Naive thymus-derived CD8-positive, alpha-beta T cell (primary cell): ENCODE measurements around the gene IMMP2L. TPM values are rescaled to one million over a fixed set of nuclear protein-coding genes. Genes with fewer than 3 reads are reported as not detected.
A peak's percentile ranks its signal among the peaks of the same experiment; 100 is the strongest.

ENCODE experiments used
- ATAC-seq, 2 donors: fragments of 150-1000 bp; cut with Tn5 transposase in 1 of 2; sonication (Bioruptor Pico), chemical (Tn5 transposase) in 1 of 2; 1 replicate in 1 of 2; 2 replicates in 1 of 2; pipeline ENCODE4 v1.10.0; 2021; ENCODE audit warnings: mild to moderate bottlenecking in 2 of 2, moderate library complexity in 2 of 2
- POLR2A ChIA-PET: fragments of 350-600 bp; sonication (Branson Sonifier 250); formaldehyde crosslinking; loops from one replicate; lab custom pipeline; 2021; ENCODE audit warnings: antibody characterized with exemption; lab: Charles Lee
- DNase-seq, 10 donors: peaks; one replicate each; pipeline versions ENCODE4 v3.0.0 to v3.0.0-alpha.2; 2020 to 2022
- H3K27ac Mint-ChIP-seq, 10 donors: one replicate each; pipeline ENCODE4 v1.8.0; 2020 to 2022; ENCODE audit warnings: mild to moderate bottlenecking in 10 of 10, mixed read lengths in 10 of 10, moderate library complexity in 4 of 10, inconsistent platforms in 1 of 10
- H3K27me3 Mint-ChIP-seq, 5 donors: one replicate each; pipeline ENCODE4 v1.8.0; 2021 to 2022; ENCODE audit warnings: mixed read lengths in 5 of 5
- H3K36me3 Mint-ChIP-seq, 3 donors: one replicate each; pipeline ENCODE4 v1.8.0; 2020 to 2022; ENCODE audit warnings: mixed read lengths in 3 of 3, mild to moderate bottlenecking in 2 of 3, inconsistent platforms in 1 of 3
- H3K4me1 Mint-ChIP-seq, 4 donors: one replicate each; pipeline ENCODE4 v1.8.0; 2021 to 2022; ENCODE audit warnings: mixed read lengths in 4 of 4
- H3K4me3 Mint-ChIP-seq, 10 donors: one replicate each; pipeline ENCODE4 v1.8.0; 2020 to 2022; ENCODE audit warnings: mild to moderate bottlenecking in 10 of 10, mixed read lengths in 10 of 10, moderate library complexity in 6 of 10, inconsistent platforms in 1 of 10
- H3K9me3 Mint-ChIP-seq, 9 donors: one replicate each; pipeline ENCODE4 v1.8.0; 2020 to 2022; ENCODE audit warnings: mixed read lengths in 9 of 9, mild to moderate bottlenecking in 3 of 9, inconsistent platforms in 1 of 9, moderate library complexity in 1 of 9
- polyA plus RNA-seq, 3 donors: library from polyadenylated mRNA; unstranded; fragments of 300-500 nt; fragmentation: Illumina TruSeq; gene quantifications; one replicate each; pipeline ENCODE4 v1.2.3, GENCODE V29; 2021
- total RNA-seq, 8 experiments: library from RNA in 2 of 8; stranded (reverse) in 2 of 8; gene quantifications; one replicate each; pipeline ENCODE4 v1.2.3 and lab custom pipeline; 2021 to 2026

The IMMP2L gene
- total and polyA plus RNA-seq, 5 experiments from 2014 or later = 17.1 to 29.1 (median 19.6) TPM

DNA sequence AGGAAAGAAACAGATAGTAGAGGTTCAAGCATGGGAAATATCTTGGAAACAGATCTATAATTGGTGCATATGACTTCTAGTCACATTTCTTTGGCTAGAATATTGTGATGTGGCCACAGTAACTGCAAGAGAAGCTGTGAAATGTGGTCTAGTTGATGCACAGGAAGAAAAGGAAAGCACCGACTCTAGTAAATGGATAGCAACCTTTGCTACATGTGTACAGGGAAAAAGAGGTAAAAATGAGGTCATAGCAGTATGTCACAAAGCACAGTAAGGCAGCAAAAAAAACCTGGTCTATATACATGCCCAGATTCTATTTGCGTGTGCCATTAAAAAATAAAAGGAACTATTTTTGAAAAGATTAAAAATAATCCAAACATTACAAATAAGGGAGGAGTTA lies 573.9 kb downstream of the IMMP2L start:
- Mint-ChIP-seq H3K4me3 (peak overlapping the region in 2 of 10 donors; percentile 24 to 30), H3K4me1 (peaks cover 17 to 34% (median 20%) of the 10 kb centered on the region in 4 donors), H3K36me3 (peaks cover 0 to 2% (median 0%) of the 10 kb centered on the region in 3 donors), H3K27me3 (no peaks in the 10 kb centered on the region), H3K9me3 (peaks cover 0 to 3% (median 0%) of the 10 kb centered on the region in 9 donors), H3K27ac (peak overlapping the region in 6 of 10 donors; percentile 1 to 67 (median 34))
- peak in 1 of 2 donors; percentile 93 for ATAC-seq
- POLR2A ChIA-PET = interaction anchor here (0.6 to 1.3 kb wide), 5 partner anchors 8 to 103 kb away, joined by 3 to 4 read pairs (median 3); no protein-coding TSS in a partner anchor
- no peak for DNase-seq

- POLR2A ChIA-PET = interaction anchor here (1.3 to 1.4 kb wide), 2 partner anchors 9 to 96 kb away, joined by 3 read pairs; no protein-coding TSS in a partner anchor
These were observed 575.1 kb downstream of the IMMP2L start for GRCh38 chr7:110987127-110987693.

GRCh38 chr7:110983822-110984456 lies 578.4 kb downstream of the IMMP2L start:
- peaks cover 0 to 2% (median 0%) of the 10 kb centered on the region in 3 donors for H3K36me3 Mint-ChIP-seq
- H3K27me3 Mint-ChIP-seq = no peaks in the 10 kb centered on the region
- H3K4me3 Mint-ChIP-seq = no peak overlapping the region
- H3K4me1 Mint-ChIP-seq = peaks cover 16 to 31% (median 21%) of the 10 kb centered on the region in 4 donors
- POLR2A ChIA-PET = no interaction called here
- no peak overlapping the region for H3K27ac Mint-ChIP-seq
- ATAC-seq (no peak), DNase-seq (no peak)
- H3K9me3 Mint-ChIP-seq = peaks cover 0 to 3% (median 0%) of the 10 kb centered on the region in 9 donors

More at GRCh38 chr7:110987127-110987693, 575.1 kb downstream of the IMMP2L start:
- Mint-ChIP-seq H3K27me3 (no peaks in the 10 kb centered on the region), H3K4me1 (peaks cover 11 to 28% (median 16%) of the 10 kb centered on the region in 4 donors), H3K4me3 (no peak overlapping the region), H3K9me3 (peaks cover 0 to 3% (median 0%) of the 10 kb centered on the region in 9 donors), H3K27ac (no peak overlapping the region), H3K36me3 (peaks cover 0 to 2% (median 0%) of the 10 kb centered on the region in 3 donors)
- no peak for DNase-seq
- no peak for ATAC-seq

DNA sequence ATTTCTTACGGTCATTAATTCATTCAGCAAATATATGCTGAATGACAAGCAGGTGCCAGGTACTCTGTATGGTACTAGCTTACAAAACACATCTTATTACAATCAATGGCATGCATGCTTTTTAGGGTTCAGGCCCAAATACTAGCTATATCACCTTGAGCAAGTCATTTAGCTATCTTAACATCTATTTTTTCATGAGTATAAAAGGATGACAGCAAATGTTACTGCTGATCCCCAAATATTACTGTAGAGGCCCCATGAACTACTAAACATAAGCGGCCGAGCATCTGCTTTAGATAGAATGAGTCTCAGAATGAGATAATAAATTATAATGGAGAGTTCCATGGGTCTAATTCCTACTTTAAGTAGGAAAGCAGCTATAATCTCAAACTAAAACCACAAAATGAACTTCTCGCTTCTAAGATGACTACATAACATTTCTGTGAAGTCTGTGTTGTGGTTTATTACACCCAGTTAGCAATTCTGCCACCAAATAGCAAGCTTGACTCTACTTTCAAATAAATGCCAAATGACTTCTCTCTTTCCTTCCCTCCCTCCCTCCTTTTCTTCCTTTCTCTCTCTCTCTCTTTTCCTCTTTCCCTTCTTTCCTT lies 585.1 kb downstream of the IMMP2L start:
- peak overlapping the region; percentile 38 to 96 (median 80) for H3K27ac Mint-ChIP-seq
- peak; percentile 78 to 91 for ATAC-seq
- peak overlapping the region; percentile 33 to 89 (median 54) for H3K4me3 Mint-ChIP-seq
- no peaks in the 10 kb centered on the region for H3K27me3 Mint-ChIP-seq
- peak in 3 of 10 donors; percentile 17 to 51 (median 48) for DNase-seq
- H3K36me3 Mint-ChIP-seq = no peaks in the 10 kb centered on the region
- peaks cover 18 to 45% (median 38%) of the 10 kb centered on the region in 4 donors for H3K4me1 Mint-ChIP-seq
- H3K9me3 Mint-ChIP-seq = peaks cover 0 to 2% (median 0%) of the 10 kb centered on the region in 9 donors
- POLR2A ChIA-PET = interaction anchor here (0.8 to 1.1 kb wide), 2 partner anchors 13 to 106 kb away, joined by 3 to 4 read pairs; no protein-coding TSS in a partner anchor

GRCh38 chr7:110975486-110975885 lies 586.8 kb downstream of the IMMP2L start:
- peaks cover 16 to 40% (median 36%) of the 10 kb centered on the region in 4 donors for H3K4me1 Mint-ChIP-seq
- POLR2A ChIA-PET = no interaction called here
- no peak overlapping the region for H3K4me3 Mint-ChIP-seq
- no peaks in the 10 kb centered on the region for H3K27me3 Mint-ChIP-seq
- peak overlapping the region in 3 of 10 donors; percentile 2 to 51 (median 48) for H3K27ac Mint-ChIP-seq
- no peaks in the 10 kb centered on the region for H3K36me3 Mint-ChIP-seq
- ATAC-seq = no peak
- peaks cover 0 to 2% (median 0%) of the 10 kb centered on the region in 9 donors for H3K9me3 Mint-ChIP-seq
- no peak for DNase-seq

GRCh38 chr7:110974441-110974840 lies 587.9 kb downstream of the IMMP2L start:
- H3K4me3 Mint-ChIP-seq = no peak overlapping the region
- H3K27me3 Mint-ChIP-seq = no peaks in the 10 kb centered on the region
- H3K27ac Mint-ChIP-seq = peak overlapping the region in 1 of 10 donors; percentile 35
- peaks cover 18 to 40% (median 35%) of the 10 kb centered on the region in 4 donors for H3K4me1 Mint-ChIP-seq
- ATAC-seq (no peak), DNase-seq (no peak)
- H3K36me3 Mint-ChIP-seq = no peaks in the 10 kb centered on the region
- POLR2A ChIA-PET = no interaction called here
- H3K9me3 Mint-ChIP-seq = peaks cover 0 to 2% (median 0%) of the 10 kb centered on the region in 9 donors

DNA sequence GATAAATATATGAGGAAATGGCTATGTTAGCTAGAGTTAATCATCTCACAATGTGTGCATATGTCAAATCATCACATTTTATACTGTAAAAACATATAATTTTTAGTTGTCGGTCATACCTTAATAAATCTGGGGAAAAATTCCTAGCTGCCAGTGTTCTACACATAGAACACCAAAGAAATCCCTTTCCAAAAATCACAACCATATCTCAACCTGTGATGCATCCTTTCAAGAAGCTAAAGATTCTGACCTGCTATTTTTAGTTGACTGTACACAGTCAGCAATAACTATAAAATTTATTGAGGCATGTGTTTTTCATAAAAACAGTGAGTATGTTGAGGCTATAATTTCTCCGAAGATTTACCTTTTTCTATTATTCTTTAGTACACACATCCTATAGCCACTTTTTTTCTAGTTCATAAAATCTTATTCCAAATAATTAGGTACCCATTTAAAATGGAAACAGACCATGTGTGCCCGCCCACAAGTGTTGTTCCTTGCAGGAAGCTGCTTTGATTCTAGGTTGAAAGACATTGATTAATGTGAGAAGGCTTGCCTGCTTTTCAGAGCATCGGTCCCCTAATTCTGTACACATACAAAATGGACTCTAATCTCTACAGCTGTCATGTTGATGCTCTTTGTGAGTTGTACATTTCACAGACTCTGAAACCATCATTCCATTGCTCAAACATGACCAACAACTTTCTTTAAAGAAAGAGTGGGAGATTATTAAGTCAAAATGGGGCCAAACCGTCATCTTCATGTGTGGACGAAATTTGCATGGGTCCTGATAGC lies 588.9 kb downstream of the IMMP2L start:
- POLR2A ChIA-PET = interaction anchor here (1.2 kb wide), 1 partner anchor 20 kb away, joined by 3 read pairs; no protein-coding TSS in a partner anchor

DNA sequence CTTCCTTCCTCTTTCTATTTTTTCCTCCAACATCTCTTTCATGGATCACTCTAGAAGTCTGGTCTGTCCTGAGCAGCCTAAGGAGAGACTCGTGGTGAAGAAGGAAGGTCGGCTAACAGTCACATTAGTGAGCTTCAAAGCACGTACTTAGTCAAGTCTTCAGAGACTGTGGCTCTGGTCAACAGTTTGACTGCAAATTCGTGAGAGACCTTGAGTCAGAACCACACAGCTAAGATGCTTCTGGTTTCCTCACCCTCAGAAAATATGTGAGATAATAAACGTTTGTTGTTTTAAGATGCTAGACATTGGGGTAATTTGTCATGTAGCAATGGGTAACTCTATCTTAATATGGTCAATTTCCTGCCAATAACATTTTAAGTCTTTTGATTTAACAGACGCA lies 597.5 kb downstream of the IMMP2L start:
- Mint-ChIP-seq H3K27ac (peak overlapping the region in 2 of 10 donors; percentile 15 to 16), H3K36me3 (peaks cover 0 to 5% (median 4%) of the 10 kb centered on the region in 3 donors), H3K27me3 (no peaks in the 10 kb centered on the region), H3K4me1 (peaks cover 0 to 11% (median 8%) of the 10 kb centered on the region in 4 donors), H3K9me3 (peaks cover 0 to 9% (median 0%) of the 10 kb centered on the region in 9 donors), H3K4me3 (no peak overlapping the region)
- DNase-seq (no peak), ATAC-seq (no peak)
- POLR2A ChIA-PET = interaction anchor here (0.5 to 1.0 kb wide), 4 partner anchors 13 to 523 kb away, joined by 3 to 4 read pairs (median 3); no protein-coding TSS in a partner anchor

More for the DNA sequence above, 588.9 kb downstream of the IMMP2L start:
- DNase-seq (no peak), ATAC-seq (no peak)
- Mint-ChIP-seq H3K9me3 (peaks cover 0 to 2% (median 0%) of the 10 kb centered on the region in 9 donors), H3K36me3 (no peaks in the 10 kb centered on the region), H3K27ac (no peak overlapping the region), H3K4me3 (no peak overlapping the region), H3K27me3 (no peaks in the 10 kb centered on the region), H3K4me1 (peaks cover 19 to 40% (median 30%) of the 10 kb centered on the region in 4 donors)

- POLR2A ChIA-PET = no interaction called here
- Mint-ChIP-seq H3K36me3 (peaks cover 0 to 7% (median 4%) of the 10 kb centered on the region in 3 donors), H3K9me3 (peaks cover 0 to 13% (median 0%) of the 10 kb centered on the region in 9 donors), H3K4me1 (peaks cover 0 to 19% (median 7%) of the 10 kb centered on the region in 4 donors), H3K27ac (no peak overlapping the region), H3K4me3 (no peak overlapping the region), H3K27me3 (no peaks in the 10 kb centered on the region)
- DNase-seq (no peak), ATAC-seq (no peak)
These were observed 599.5 kb downstream of the IMMP2L start for GRCh38 chr7:110962826-110963225.

DNA sequence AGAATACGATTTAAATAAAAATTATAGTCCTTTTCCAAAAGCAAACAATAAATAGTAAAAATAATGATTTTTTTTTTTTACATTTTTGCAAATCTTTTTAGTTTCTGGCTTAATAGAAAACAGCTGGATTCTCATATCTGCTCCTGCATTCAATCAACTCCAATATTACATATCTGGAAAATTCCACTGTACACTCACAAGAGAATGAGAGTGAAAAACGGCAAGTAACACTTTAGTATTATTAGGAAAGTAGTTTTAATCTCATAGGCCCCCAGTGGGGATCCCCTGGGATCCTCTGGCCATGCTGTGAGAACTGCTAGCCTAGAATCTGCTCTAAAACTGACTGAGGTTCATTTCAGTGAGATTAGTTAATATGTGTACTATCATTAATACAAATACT lies 599.9 kb downstream of the IMMP2L start:
- no peak for DNase-seq
- no peak overlapping the region for H3K4me3 Mint-ChIP-seq
- H3K27me3 Mint-ChIP-seq = no peaks in the 10 kb centered on the region
- POLR2A ChIA-PET = no interaction called here
- H3K4me1 Mint-ChIP-seq = peaks cover 0 to 24% (median 8%) of the 10 kb centered on the region in 4 donors
- H3K27ac Mint-ChIP-seq = peak overlapping the region in 1 of 10 donors; percentile 21
- no peak for ATAC-seq
- peaks cover 0 to 7% (median 4%) of the 10 kb centered on the region in 3 donors for H3K36me3 Mint-ChIP-seq
- H3K9me3 Mint-ChIP-seq = peaks cover 0 to 17% (median 0%) of the 10 kb centered on the region in 9 donors

DNA sequence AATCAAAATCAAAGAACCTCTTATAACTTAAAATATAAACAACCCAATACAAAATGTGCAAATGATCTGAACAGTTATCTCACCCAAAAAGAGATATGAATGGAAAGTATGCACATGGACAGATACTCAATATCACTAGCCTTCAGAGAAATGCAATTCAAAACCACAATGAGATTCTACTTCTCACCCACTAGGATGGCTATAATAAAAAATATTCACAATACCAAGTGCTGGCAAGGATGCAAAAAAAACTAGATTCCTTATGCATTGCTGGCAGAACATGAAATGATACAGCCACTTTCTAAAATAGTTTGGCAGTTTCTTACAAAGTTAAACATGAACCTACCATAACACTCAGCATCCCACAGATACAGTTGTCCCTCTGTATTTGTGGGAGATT lies 601.5 kb downstream of the IMMP2L start:
- DNase-seq = no peak
- Mint-ChIP-seq H3K36me3 (peaks cover 0 to 4% (median 4%) of the 10 kb centered on the region in 3 donors), H3K4me1 (peaks cover 0 to 25% (median 9%) of the 10 kb centered on the region in 4 donors), H3K27me3 (no peaks in the 10 kb centered on the region), H3K4me3 (no peak overlapping the region), H3K9me3 (peaks cover 0 to 19% (median 0%) of the 10 kb centered on the region in 9 donors), H3K27ac (no peak overlapping the region)
- POLR2A ChIA-PET = no interaction called here
- no peak for ATAC-seq
